SK-N-SH (cell line): Measurements from ENCODE around the gene NETO2. TPM values are rescaled to one million over a fixed set of nuclear protein-coding genes. Genes with fewer than 3 reads are reported as not detected.
"Not testable (repeated sequence)": the region's sequence is repeated elsewhere in the genome, so short reads cannot be mapped to it uniquely, and the experiment has no call there.

Experiments used
- CTCF ChIA-PET: fragments of 300-600, 350-600 bp; formaldehyde crosslinking; extraction: SDS; loops from one replicate; lab custom pipeline; 2021; lab: Yijun Ruan, JAX
- POLR2A ChIA-PET: fragments of 350-600 bp; sonication (Branson Sonifier 250); formaldehyde crosslinking; extraction: SDS; loops from one replicate; lab custom pipeline; 2020; ENCODE audit warnings: antibody characterized with exemption, inconsistent platforms; lab: Yijun Ruan, JAX
- DNase-seq: peaks from one replicate; pipeline ENCODE4 v3.0.0; 2012
- H2AFZ ChIP-seq: fragments of 200-600 bp; sonication (generic); 2 replicates; pipeline ENCODE4 v1.8.1; 2016; ENCODE audit warnings: antibody characterized with exemption, mild to moderate bottlenecking, low read depth
- H3F3A ChIP-seq: fragments of 200-600 bp; sonication (generic); replicated peaks from 2 replicates; pipeline ENCODE3; 2016; ENCODE audit warnings: antibody characterized with exemption, mild to moderate bottlenecking; ENCODE audit not compliant: insufficient read depth
- H3K27ac ChIP-seq, 2 experiments: fragments of 200-500 bp in 1 of 2; fragments of 200-600 bp in 1 of 2; sonication (Bioruptor generic) in 1 of 2; sonication (generic), shearing (Covaris generic) in 1 of 2; 2 replicates each; pipeline versions ENCODE4 v1.5.1 to v1.6.1; 2014 to 2016; ENCODE audit warnings: low read depth in 2 of 2, inconsistent platforms in 1 of 2, low read length in 1 of 2, mild to moderate bottlenecking in 1 of 2, mixed read lengths in 1 of 2
- H3K27me3 ChIP-seq: fragments of 200-600 bp; sonication (generic), shearing (Covaris generic); 2 replicates; pipeline ENCODE4 v1.6.1; 2016; ENCODE audit warnings: mixed run types; ENCODE audit not compliant: insufficient read depth
- H3K36me3 ChIP-seq, 2 experiments: fragments of 200-500 bp in 1 of 2; fragments of 200-600 bp in 1 of 2; sonication (Bioruptor generic) in 1 of 2; sonication (generic) in 1 of 2; replicated peaks in 1 of 2; 2 replicates each; pipeline versions ENCODE3 to v1.5.1; 2014 to 2016; ENCODE audit warnings: low read length in 1 of 2, mild to moderate bottlenecking in 1 of 2; ENCODE audit not compliant: insufficient read depth in 2 of 2, control insufficient read depth in 1 of 2
- H3K4me1 ChIP-seq, 2 experiments: fragments of 200-500 bp in 1 of 2; fragments of 200-600 bp in 1 of 2; sonication (Bioruptor generic) in 1 of 2; sonication (generic), shearing (Covaris generic) in 1 of 2; 2 replicates each; pipeline versions ENCODE4 v1.5.1 to v1.6.1; 2014 to 2016; ENCODE audit warnings: low read depth in 1 of 2, low read length in 1 of 2, mixed run types in 1 of 2; ENCODE audit not compliant: insufficient read depth in 2 of 2, control insufficient read depth in 1 of 2
- H3K4me2 ChIP-seq: fragments of 200-600 bp; sonication (generic), shearing (Covaris generic); 2 replicates; pipeline ENCODE4 v1.6.1; 2017; ENCODE audit warnings: mixed run types
- H3K4me3 ChIP-seq, 2 experiments: fragments of 200-500 bp in 1 of 2; fragments of 200-600 bp in 1 of 2; sonication (Bioruptor generic) in 1 of 2; sonication (generic), shearing (Covaris generic) in 1 of 2; 2 replicates each; pipeline versions ENCODE4 v1.5.1 to v1.8.1; 2014 to 2016; ENCODE audit warnings: low read depth in 2 of 2, inconsistent platforms in 1 of 2, low read length in 1 of 2, mild to moderate bottlenecking in 1 of 2, mixed read lengths in 1 of 2, moderate library complexity in 1 of 2
- H3K79me2 ChIP-seq: fragments of 200-600 bp; sonication (generic); 2 replicates; pipeline ENCODE4 v1.8.1; 2017; ENCODE audit warnings: mild to moderate bottlenecking; ENCODE audit not compliant: insufficient read depth
- H3K9ac ChIP-seq: fragments of 200-600 bp; sonication (generic); 2 replicates; pipeline ENCODE4 v1.6.1; 2017; ENCODE audit warnings: mixed run types
- H3K9me2 ChIP-seq: fragments of 200-600 bp; sonication (generic); 2 replicates; pipeline ENCODE4 v1.6.1; 2017; ENCODE audit warnings: mixed run types
- H3K9me3 ChIP-seq: fragments of 200-600 bp; sonication (generic); 2 replicates; pipeline ENCODE4 v1.6.1; 2017; ENCODE audit warnings: mixed run types, mild to moderate bottlenecking, moderate library complexity
- H4K20me1 ChIP-seq: fragments of 200-600 bp; sonication (generic); 2 replicates; pipeline ENCODE4 v1.6.1; 2017; ENCODE audit warnings: mild to moderate bottlenecking, mixed run types; ENCODE audit not compliant: insufficient read depth
- CHD2 ChIP-seq: fragments of 150-350 bp; IDR thresholded peaks from 2 replicates; pipeline ENCODE4 v1.6.1; 2018; ENCODE audit warnings: low read length; ENCODE audit not compliant: partially characterized antibody
- FOXJ3 ChIP-seq: sonication (generic); formaldehyde crosslinking; IDR thresholded peaks from 2 replicates; pipeline ENCODE4 v1.5.1; 2020; ENCODE audit warnings: mild to moderate bottlenecking, missing genetic modification reagents
- GABPA ChIP-seq: IDR thresholded peaks from 2 replicates; pipeline ENCODE4 v1.4.0; 2012; ENCODE audit warnings: low read depth, mild to moderate bottlenecking
- GATA2 ChIP-seq: sonication (generic); formaldehyde crosslinking; IDR thresholded peaks from 2 replicates; pipeline ENCODE4 v1.5.0; 2020; ENCODE audit warnings: mild to moderate bottlenecking, missing genetic modification reagents
- MEF2A ChIP-seq: IDR thresholded peaks from 2 replicates; pipeline ENCODE4 v1.4.0; 2012; ENCODE audit warnings: low read depth, borderline replicate concordance
- MXI1 ChIP-seq: IDR thresholded peaks from 2 replicates; pipeline ENCODE4 v1.6.1; 2012; ENCODE audit warnings: mild to moderate bottlenecking, low read depth, low read length, improper control_type of control experiment
- NFIC ChIP-seq: IDR thresholded peaks from 2 replicates; pipeline ENCODE4 v1.4.0; 2012; ENCODE audit warnings: borderline replicate concordance
- RCOR1 ChIP-seq: fragments of 150-350 bp; IDR thresholded peaks from 2 replicates; pipeline ENCODE4 v1.6.1; 2017; ENCODE audit warnings: antibody characterized with exemption, low read length
- RFX5 ChIP-seq: IDR thresholded peaks from 2 replicates; pipeline ENCODE4 v1.6.1; 2012; ENCODE audit warnings: mild to moderate bottlenecking, improper control_type of control experiment, low read length
- RXRA ChIP-seq: IDR thresholded peaks from 2 replicates; pipeline ENCODE4 v1.4.0; 2012; ENCODE audit warnings: low read depth, mild to moderate bottlenecking, borderline replicate concordance
- SIN3A ChIP-seq: IDR thresholded peaks from 2 replicates; pipeline ENCODE4 v1.6.1; 2012; ENCODE audit warnings: low read depth, mild to moderate bottlenecking, low read length, moderate library complexity, borderline replicate concordance
- SMC3 ChIP-seq: IDR thresholded peaks from 2 replicates; pipeline ENCODE4 v1.6.1; 2012; ENCODE audit warnings: low read depth, low read length, improper control_type of control experiment
- TAF1 ChIP-seq: IDR thresholded peaks from 2 replicates; pipeline ENCODE4 v1.6.1; 2012; ENCODE audit warnings: low read depth, mild to moderate bottlenecking, low read length, moderate library complexity, borderline replicate concordance
- TCF12 ChIP-seq: IDR thresholded peaks from 2 replicates; pipeline ENCODE4 v1.4.0; 2012
- WGBS: methylation state at CpG from one replicate; pipeline ENCODE4 v1.1.6; 2017; ENCODE audit warnings: low lambda C conversion rate; 5-methylcytosine and 5-hydroxymethylcytosine counted together
- polyA plus RNA-seq, 3 experiments: library from polyadenylated mRNA; depleted of rRNA; stranded (reverse); fragments of >200 nt; gene quantifications; 2 replicates each; pipeline ENCODE4 v1.2.3, GENCODE V29; 2012
- TF ChIP-seq, protein P1 (sequence below): IDR thresholded peaks from 2 replicates; pipeline ENCODE4 v1.4.0; 2012; ENCODE audit warnings: low read depth, borderline replicate concordance

The NETO2 gene
- polyA plus RNA-seq, 1 of the 3 experiments (the other 2 are of a cell fraction), result 48.8 TPM

DNA sequence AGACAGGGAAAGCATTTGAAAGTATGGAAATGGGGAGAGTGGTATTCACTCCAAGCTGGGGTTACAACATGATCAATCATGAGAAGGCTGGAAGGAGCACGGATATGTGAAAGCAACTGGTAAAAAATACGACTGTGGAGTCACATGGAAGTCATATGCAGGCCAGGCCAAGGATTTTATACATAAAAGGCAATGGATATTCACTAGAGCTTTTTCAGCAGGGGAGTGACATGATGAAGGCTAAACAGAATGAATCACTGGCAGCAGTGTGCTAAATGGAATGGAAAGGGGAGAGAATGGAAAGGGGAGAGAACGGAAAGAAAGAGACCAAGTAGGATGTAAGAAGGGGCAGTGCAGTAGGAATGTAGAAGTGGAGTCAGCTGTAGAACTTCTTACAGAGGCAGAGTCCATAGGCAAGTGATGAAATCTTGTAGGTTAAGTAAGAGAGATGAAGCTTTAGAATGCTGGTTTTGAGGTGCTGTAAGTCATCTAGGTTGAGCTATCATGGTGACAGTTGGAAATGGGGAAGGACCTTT lies 13.0 kb upstream of the NETO2 start:
- H3K27me3 ChIP-seq, result no peaks in the 10 kb centered on the region
- no peak overlapping the region for H3K4me3 ChIP-seq
- H3K4me1 ChIP-seq, result no peaks in the 10 kb centered on the region
- H2AFZ ChIP-seq, result no peak overlapping the region
- H3K4me2 ChIP-seq, result no peak overlapping the region
- H3K79me2 ChIP-seq, result no peaks in the 10 kb centered on the region
- no peaks in the 10 kb centered on the region for H4K20me1 ChIP-seq
- no peak overlapping the region for H3K9ac ChIP-seq
- ChIA-PET CTCF (interaction anchor here (0.8 to 2.0 kb wide), 2 partner anchors 13 to 15 kb away, joined by 5 to 10 read pairs; partner anchors contain the start of gene NETO2), POLR2A (no interaction called here)
- DNase-seq, result no peak
- no peaks in the 10 kb centered on the region for H3K9me2 ChIP-seq
- 96% methylated on average over 3 of the region's 3 CpGs for WGBS
- TF ChIP-seq TCF12 (no peak), GABPA (no peak), RFX5 (no peak), TAF1 (no peak), SIN3A (no peak), SMC3 (no peak), RXRA (no peak), MEF2A (no peak), GATA2 (no peak), FOXJ3 (CRISPR knock-in tag) (no peak), MXI1 (no peak), NFIC (no peak), RCOR1 (no peak), CHD2 (no peak)
- TF ChIP-seq, protein P1, sequence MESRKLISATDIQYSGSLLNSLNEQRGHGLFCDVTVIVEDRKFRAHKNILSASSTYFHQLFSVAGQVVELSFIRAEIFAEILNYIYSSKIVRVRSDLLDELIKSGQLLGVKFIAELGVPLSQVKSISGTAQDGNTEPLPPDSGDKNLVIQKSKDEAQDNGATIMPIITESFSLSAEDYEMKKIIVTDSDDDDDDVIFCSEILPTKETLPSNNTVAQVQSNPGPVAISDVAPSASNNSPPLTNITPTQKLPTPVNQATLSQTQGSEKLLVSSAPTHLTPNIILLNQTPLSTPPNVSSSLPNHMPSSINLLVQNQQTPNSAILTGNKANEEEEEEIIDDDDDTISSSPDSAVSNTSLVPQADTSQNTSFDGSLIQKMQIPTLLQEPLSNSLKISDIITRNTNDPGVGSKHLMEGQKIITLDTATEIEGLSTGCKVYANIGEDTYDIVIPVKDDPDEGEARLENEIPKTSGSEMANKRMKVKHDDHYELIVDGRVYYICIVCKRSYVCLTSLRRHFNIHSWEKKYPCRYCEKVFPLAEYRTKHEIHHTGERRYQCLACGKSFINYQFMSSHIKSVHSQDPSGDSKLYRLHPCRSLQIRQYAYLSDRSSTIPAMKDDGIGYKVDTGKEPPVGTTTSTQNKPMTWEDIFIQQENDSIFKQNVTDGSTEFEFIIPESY, result no peak
- H3K9me3 ChIP-seq, result no peaks in the 10 kb centered on the region
- peaks cover 17 to 30% of the 10 kb centered on the region in 2 experiments for H3K36me3 ChIP-seq
- H3K27ac ChIP-seq, result no peak overlapping the region
- no peaks in the 10 kb centered on the region for H3F3A ChIP-seq

DNA sequence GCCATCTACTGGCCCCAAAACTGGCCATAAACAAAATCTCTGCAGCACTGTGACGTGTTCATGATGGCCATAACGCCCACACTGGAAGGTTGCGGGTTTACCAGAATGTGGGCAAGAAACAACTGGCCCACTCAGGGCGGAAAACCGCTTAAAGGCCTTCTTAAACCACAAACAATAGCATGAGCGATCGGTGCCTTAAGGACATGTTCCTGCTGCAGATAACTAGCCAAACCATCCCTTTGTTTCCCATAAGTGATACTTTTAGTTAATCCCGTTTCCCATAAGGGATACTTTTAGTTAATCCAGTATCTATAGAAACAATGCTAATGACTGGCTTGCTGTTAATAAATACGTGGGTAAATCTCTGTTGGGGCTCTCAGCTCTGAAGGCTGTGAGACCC lies 8.8 kb upstream of the NETO2 start:
- H3K79me2 ChIP-seq, H3F3A ChIP-seq, H4K20me1 ChIP-seq, H3K27ac ChIP-seq, H3K9ac ChIP-seq, H3K9me2 ChIP-seq, H3K4me2 ChIP-seq, H2AFZ ChIP-seq, H3K4me3 ChIP-seq, POLR2A ChIA-PET, DNase-seq, H3K27me3 ChIP-seq, H3K4me1 ChIP-seq, H3K9me3 ChIP-seq: not testable (repeated sequence)
- 95% methylated on average over 9 of the region's 9 CpGs for WGBS
- H3K36me3 ChIP-seq, result peaks cover 7 to 24% of the 10 kb centered on the region in 2 experiments
- CTCF ChIA-PET, result interaction anchor here (1.5 kb wide), 1 partner anchor 9 kb away, joined by 6 read pairs; the partner anchor contains the start of gene NETO2
